ENCODE measurements around the gene BCAS4.

The BCAS4 gene

GRCh38 chr20:50916934-50917333 lies 122.1 kb downstream of the BCAS4 start:
- no peak for DNase-seq

GRCh38 chr20:50918403-50918802 lies 123.5 kb downstream of the BCAS4 start:
- DNase-seq: no peak

GRCh38 chr20:50919567-50919966 lies 124.7 kb downstream of the BCAS4 start:
- no peak for DNase-seq

- DNase-seq: no peak
These were observed 126.1 kb downstream of the BCAS4 start for GRCh38 chr20:50920997-50921396.

GRCh38 chr20:50921803-50922501 lies 127.1 kb downstream of the BCAS4 start:
- DNase-seq: no peak

GRCh38 chr20:50924261-50924920 lies 129.5 kb downstream of the BCAS4 start:
- DNase-seq: no peak

- no peak for DNase-seq
These were observed 131.7 kb downstream of the BCAS4 start for GRCh38 chr20:50926530-50926929.

Data from stimulated activated CD4-positive, alpha-beta T cell treated with anti-CD3 and anti-CD28 coated beads, Interleukin-1b, Interleukin-23, amount 100 ng/mL, for 48 hours (primary cell).